Spleen (tissue), 11 donors: ENCODE data around the gene RAB1A. TPM values are rescaled to one million over a fixed set of nuclear protein-coding genes. Genes with fewer than 3 reads are reported as not detected.

Experiments
- DNase-seq: peaks from one replicate; pipeline ENCODE4 v3.0.0-alpha.2; 2020
- H3K27ac ChIP-seq, 8 donors: fragments of 200-600 bp; sonication (generic) in 7 of 8; 1 replicate in 4 of 8; 2 replicates in 4 of 8; pipeline versions ENCODE4 v1.5.0 to v1.8.0; 2016 to 2021; ENCODE audit warnings: inconsistent platforms in 4 of 8, mild to moderate bottlenecking in 4 of 8, moderate library complexity in 1 of 8
- H3K27me3 ChIP-seq, 7 donors: fragments of 200-600 bp; sonication (generic) in 6 of 7; replicated peaks in 1 of 7; 1 replicate in 4 of 7; 2 replicates in 3 of 7; pipeline versions ENCODE4 v1.5.0 to v1.8.0; 2016 to 2021; ENCODE audit warnings: inconsistent platforms in 3 of 7, mild to moderate bottlenecking in 1 of 7
- H3K36me3 ChIP-seq, 6 donors: fragments of 200-600 bp; sonication (generic) in 5 of 6; 1 replicate in 4 of 6; 2 replicates in 2 of 6; pipeline versions ENCODE4 v1.5.0 to v1.8.0; 2016 to 2021; ENCODE audit warnings: inconsistent platforms in 2 of 6
- H3K4me1 ChIP-seq, 6 donors: fragments of 200-600 bp; sonication (generic) in 5 of 6; 1 replicate in 3 of 6; 2 replicates in 3 of 6; pipeline versions ENCODE4 v1.5.0 to v1.8.0; 2016 to 2021; ENCODE audit warnings: inconsistent platforms in 3 of 6
- H3K4me3 ChIP-seq, 8 donors: fragments of 200-600 bp; sonication (generic) in 7 of 8; 1 replicate in 4 of 8; 2 replicates in 4 of 8; pipeline versions ENCODE4 v1.5.0 to v1.8.0; 2016 to 2021; ENCODE audit warnings: inconsistent platforms in 4 of 8, mild to moderate bottlenecking in 4 of 8, moderate library complexity in 2 of 8
- H3K9me3 ChIP-seq, 8 donors: fragments of 200-600 bp; sonication (generic) in 7 of 8; 1 replicate in 4 of 8; 2 replicates in 4 of 8; pipeline versions ENCODE4 v1.5.0 to v1.8.0; 2016 to 2021; ENCODE audit warnings: inconsistent platforms in 4 of 8
- CTCF ChIP-seq, 11 experiments: fragments of 200-600 bp in 7 of 11; fragments of 450-650 bp in 4 of 11; sonication (generic) in 4 of 11; IDR thresholded peaks in 8 of 11; conservative IDR thresholded peaks in 3 of 11; 1 replicate in 7 of 11; 2 replicates in 4 of 11; pipeline versions ENCODE4 v1.4.0 to v1.8.0; 2016 to 2021; ENCODE audit warnings: antibody characterized with exemption in 11 of 11, inconsistent platforms in 4 of 11, mild to moderate bottlenecking in 1 of 11
- POLR2A ChIP-seq, 3 donors: fragments of 450-650 bp; IDR thresholded peaks; one replicate each; pipeline ENCODE4 v1.5.1; 2017; ENCODE audit warnings: antibody characterized with exemption in 3 of 3, mild to moderate bottlenecking in 1 of 3
- POLR2AphosphoS5 ChIP-seq, 3 donors: sonication (generic); formaldehyde crosslinking; IDR thresholded peaks; one replicate each; pipeline ENCODE4 v1.5.1; 2017; ENCODE audit warnings: antibody characterized with exemption in 3 of 3
- WGBS, 5 donors: extraction: QIAGEN DNeasy Blood & Tissue Kit in 3 of 5; methylation state at CpG; one replicate each; pipeline versions ENCODE4 v1.1.5 to v1.1.7; 2013 to 2018; 5-methylcytosine and 5-hydroxymethylcytosine counted together
- intact Hi-C: fragments of 100-400 bp; cut with DNase I; formaldehyde crosslinking; loops from one replicate; pipeline ENCODE4 v1.15.0; 2023; ENCODE audit warnings: low total_unique reads
- polyA plus RNA-seq, 3 donors: library from polyadenylated mRNA; stranded (reverse); fragments of 200-250 nt; gene quantifications; one replicate each; pipeline ENCODE4 v1.2.1, GENCODE V29; 2013
- total RNA-seq, 7 donors: library from RNA; depleted of rRNA in 3 of 7; stranded (reverse); fragments of >200 nt in 3 of 7; fragmentation: NEBNext Ultra II Directional in 4 of 7; extraction: Animal tissue kit (Norgen Biotek cat#: 25700) in 4 of 7; gene quantifications; one replicate each; pipeline versions ENCODE4 v1.1.0 to v1.2.1, GENCODE V29; 2016 to 2021
- donor health status: healthy with polysubstance abuse.
- donor health status: DM: no; HTN: no; CAD: no; lungs with moderate emphysema.
- donor health status: DM: no; HTN: no; CAD: no.
- donor health status: Bipolar disorder and iron deficiency.
- donor health status: healthy.
- donor health status: DM: no; HTN: no; CAD: no.
- donor health status: DM: yes; HTN: yes; CAD: no.

Gene RAB1A
- total and polyA plus RNA-seq, 10 donors: 47.7 to 101 (median 88.2) TPM

GRCh38 chr2:65081232-65081685 is 48.6 kb downstream of the RAB1A start:
- intact Hi-C loops: no loop called here
- Histone ChIP-seq H3K4me1 (peaks cover 2 to 50% (median 25%) of the 10 kb centered on the region in 6 donors), H3K27ac (peak overlapping the region in 7 of 8 donors; percentile 12 to 74 (median 67)), H3K27me3 (no peaks in the 10 kb centered on the region), H3K9me3 (no peaks in the 10 kb centered on the region), H3K4me3 (no peak overlapping the region), H3K36me3 (peaks cover 0 to 100% (median 74%) of the 10 kb centered on the region in 6 donors)
- no peak for DNase-seq
- TF ChIP-seq CTCF (IDR thresholded peaks at IDR 0.05 in 8 of 11, conservative IDR thresholded peaks at IDR 0.05 in 3 of 11) (no peak), POLR2AphosphoS5 (IDR thresholded peaks at IDR 0.05) (peak in 1 of 3 donors; percentile 83), POLR2A (IDR thresholded peaks at IDR 0.05) (no peak)
- WGBS, 5 donors: 21 to 50% (median 33%) methylated on average over 4 of the region's 4 CpGs

GRCh38 chr2:65079017-65079416 is 50.9 kb downstream of the RAB1A start:
- WGBS, 5 donors: 94 to 99% (median 95%) methylated on average over 6 of the region's 6 CpGs
- intact Hi-C loops: no loop called here
- Histone ChIP-seq H3K27me3 (no peaks in the 10 kb centered on the region), H3K4me3 (no peak overlapping the region), H3K9me3 (no peaks in the 10 kb centered on the region), H3K4me1 (peaks cover 8 to 54% (median 27%) of the 10 kb centered on the region in 6 donors), H3K27ac (no peak overlapping the region), H3K36me3 (peaks cover 0 to 100% (median 59%) of the 10 kb centered on the region in 6 donors)
- TF ChIP-seq POLR2AphosphoS5 (IDR thresholded peaks at IDR 0.05) (no peak), CTCF (IDR thresholded peaks at IDR 0.05 in 8 of 11, conservative IDR thresholded peaks at IDR 0.05 in 3 of 11) (no peak), POLR2A (IDR thresholded peaks at IDR 0.05) (no peak)
- no peak for DNase-seq

- Histone ChIP-seq H3K36me3 (peaks cover 0 to 100% (median 52%) of the 10 kb centered on the region in 6 donors), H3K27me3 (no peaks in the 10 kb centered on the region), H3K4me3 (no peak overlapping the region), H3K27ac (peak overlapping the region in 1 of 8 donors; percentile 24), H3K9me3 (no peaks in the 10 kb centered on the region), H3K4me1 (peaks cover 8 to 50% (median 27%) of the 10 kb centered on the region in 6 donors)
- DNase-seq: no peak
- WGBS, 5 donors: 91 to 94% (median 93%) methylated on average over 7 of the region's 7 CpGs
- intact Hi-C loops: no loop called here
- TF ChIP-seq POLR2A (IDR thresholded peaks at IDR 0.05) (no peak), POLR2AphosphoS5 (IDR thresholded peaks at IDR 0.05) (peak in 2 of 3 donors; percentile 12 to 52), CTCF (IDR thresholded peaks at IDR 0.05 in 8 of 11, conservative IDR thresholded peaks at IDR 0.05 in 3 of 11) (no peak)
Observed at GRCh38 chr2:65077898-65078297, 52.0 kb downstream of the RAB1A start.

- Histone ChIP-seq H3K4me3 (no peak overlapping the region), H3K27me3 (no peaks in the 10 kb centered on the region), H3K27ac (peak overlapping the region in 6 of 8 donors; percentile 4 to 61 (median 47)), H3K36me3 (peaks cover 0 to 100% (median 55%) of the 10 kb centered on the region in 6 donors), H3K4me1 (peaks cover 8 to 47% (median 19%) of the 10 kb centered on the region in 6 donors), H3K9me3 (no peaks in the 10 kb centered on the region)
- intact Hi-C loops: no loop called here
- 76 to 90% (median 82%) methylated on average over 7 of the region's 7 CpGs for WGBS, 5 donors
- no peak for TF ChIP-seq POLR2A (IDR thresholded peaks at IDR 0.05)
- no peak for TF ChIP-seq POLR2AphosphoS5 (IDR thresholded peaks at IDR 0.05)
- no peak for TF ChIP-seq CTCF (IDR thresholded peaks at IDR 0.05 in 8 of 11, conservative IDR thresholded peaks at IDR 0.05 in 3 of 11)
- DNase-seq: no peak
Observed at GRCh38 chr2:65076345-65076710, 53.6 kb downstream of the RAB1A start.
